DOHH2 (cell line): ENCODE data around the gene DGAT2L6.

Source experiments
- CTCF ChIP-seq: fragments of 200-600 bp; sonication (generic); IDR thresholded peaks from one replicate; pipeline ENCODE4 v1.5.1; 2014; ENCODE audit warnings: antibody characterized with exemption, mild to moderate bottlenecking, low read depth, low read length; ENCODE audit not compliant: poor library complexity, severe bottlenecking
- EZH2phosphoT487 ChIP-seq: fragments of 200-600 bp; sonication (generic); IDR thresholded peaks from 2 replicates; pipeline ENCODE4 v1.6.1; 2017; ENCODE audit warnings: borderline replicate concordance, mild to moderate bottlenecking, antibody characterized with exemption, low read length, moderate library complexity, mixed read lengths

- TF ChIP-seq CTCF, result peak; percentile 11
- no peak for TF ChIP-seq EZH2phosphoT487
Observed at GRCh38 chrX:70132224-70132623, 45.1 kb upstream of the DGAT2L6 start.
